Nucleus accumbens (tissue), 56 donors: Measurements from ENCODE around the gene GPN1.
"Not testable (repeated sequence)": the region's sequence is repeated elsewhere in the genome, so short reads cannot be mapped to it uniquely, and the experiment has no call there.

Source experiments
- DNase-seq, 56 donors: peaks; one replicate each; lab custom pipeline; 2025; lab: John Stamatoyannopoulos, UW

The GPN1 gene

DNA sequence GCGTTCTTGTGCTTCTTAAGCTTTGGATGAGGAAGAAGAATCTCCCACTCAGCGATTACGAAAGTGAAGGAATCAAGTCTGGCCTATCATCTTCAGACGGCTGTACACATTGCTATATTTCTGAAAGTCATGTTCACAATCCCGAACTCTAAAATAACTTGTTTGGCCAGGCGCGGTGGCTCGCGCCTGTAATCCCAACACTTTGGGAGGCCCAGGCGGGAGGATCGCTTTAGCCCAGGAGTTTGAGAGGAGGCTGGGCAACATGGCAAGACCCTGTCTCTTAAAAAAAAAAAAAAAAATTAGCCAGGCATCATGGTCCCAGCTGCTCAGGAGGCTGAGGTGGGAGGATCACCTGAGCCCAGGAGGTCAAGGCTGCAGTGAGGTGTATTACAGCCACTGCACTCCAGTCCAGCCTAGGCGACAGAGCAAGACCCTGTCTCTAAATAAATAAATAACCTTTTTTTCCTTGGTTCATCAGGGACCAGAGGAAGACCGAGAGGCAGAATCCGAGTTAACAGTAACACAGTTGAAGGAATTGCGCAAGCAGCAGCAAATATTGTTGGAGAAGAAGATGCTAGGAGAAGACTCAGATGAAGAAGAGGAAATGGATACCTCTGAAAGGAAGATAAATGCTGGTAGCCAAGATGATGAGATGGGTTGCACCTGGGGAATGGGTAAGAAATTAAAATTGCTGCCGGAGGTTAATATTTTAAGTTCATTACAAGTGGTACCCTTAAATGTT, 35.9 kb downstream of the GPN1 start:
- no peak for DNase-seq

DNA sequence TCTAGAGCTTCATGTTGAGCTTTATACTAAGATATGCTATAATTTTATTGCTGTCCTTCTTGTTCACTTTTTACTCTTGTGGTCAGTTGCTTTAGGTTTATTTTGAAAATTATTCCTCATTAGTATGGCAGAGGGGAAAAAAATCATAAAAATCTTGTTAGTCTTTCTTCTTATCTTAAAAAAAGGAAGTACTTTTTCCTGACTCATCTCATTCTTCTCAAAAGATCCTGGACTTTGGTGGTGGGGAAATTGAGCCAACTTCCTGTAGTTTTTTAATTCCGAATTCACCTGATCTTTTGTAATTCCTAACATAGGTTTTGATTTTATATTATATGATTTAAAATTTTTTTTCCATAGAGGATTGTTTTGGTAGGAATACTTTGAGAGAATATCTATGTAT, 38.6 kb downstream of the GPN1 start:
- no peak for DNase-seq

DNA sequence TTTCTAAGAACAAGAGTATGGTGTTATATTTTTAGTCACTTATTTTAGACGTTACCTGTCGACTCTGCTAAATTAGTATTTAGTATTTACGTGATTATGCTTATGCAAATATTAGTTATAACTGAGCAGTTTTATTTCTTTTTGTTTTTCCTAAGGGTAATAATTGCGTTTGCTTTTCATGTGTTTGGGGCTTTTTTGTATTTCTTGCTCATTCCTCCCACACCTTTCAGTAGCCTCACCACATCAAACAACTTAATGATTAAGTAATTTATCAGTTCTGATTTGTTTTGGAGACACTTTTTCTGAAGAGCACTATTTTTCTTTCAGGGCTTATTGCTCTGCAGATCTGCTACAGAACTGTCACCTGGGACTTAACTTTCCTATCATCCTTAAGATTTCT, 42.4 kb downstream of the GPN1 start:
- DNase-seq = no peak

DNA sequence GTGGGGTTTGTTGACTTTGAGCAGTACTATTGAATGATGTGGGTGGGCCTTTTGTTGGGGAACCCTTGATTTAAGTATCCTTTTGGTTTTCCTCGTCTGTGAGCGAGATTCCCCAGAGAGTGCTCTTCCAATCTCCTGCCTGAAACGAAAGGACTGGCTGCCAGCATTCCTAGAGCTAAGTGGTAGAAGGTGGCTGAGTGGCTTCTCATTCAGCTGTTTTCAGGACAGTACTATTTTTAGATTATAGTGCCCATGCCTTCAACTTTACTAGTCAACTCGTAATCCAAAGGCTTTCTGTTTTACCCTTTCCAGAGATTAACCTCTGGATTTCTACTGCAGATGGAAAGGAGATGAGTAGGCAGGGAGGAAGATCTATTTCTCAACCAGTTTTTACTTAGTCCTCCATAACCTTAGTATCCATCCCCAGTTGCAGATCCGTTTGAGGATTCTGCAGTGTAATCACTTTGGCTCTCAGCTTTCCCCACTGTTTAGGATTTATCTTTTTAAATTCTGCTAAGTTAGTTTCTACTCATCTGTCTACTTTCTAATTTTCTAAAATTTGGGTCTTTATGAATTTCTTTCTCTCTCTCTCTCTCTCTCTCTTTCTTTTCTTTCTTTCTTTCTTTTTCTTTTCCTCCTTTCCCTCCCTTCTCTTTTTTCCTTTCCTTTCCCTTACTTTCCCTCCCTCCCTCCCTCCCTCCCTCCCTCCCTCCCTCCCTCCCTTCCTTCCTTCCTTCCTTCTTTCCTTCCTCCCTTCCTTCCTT, 44.1 kb downstream of the GPN1 start:
- DNase-seq = no peak

DNA sequence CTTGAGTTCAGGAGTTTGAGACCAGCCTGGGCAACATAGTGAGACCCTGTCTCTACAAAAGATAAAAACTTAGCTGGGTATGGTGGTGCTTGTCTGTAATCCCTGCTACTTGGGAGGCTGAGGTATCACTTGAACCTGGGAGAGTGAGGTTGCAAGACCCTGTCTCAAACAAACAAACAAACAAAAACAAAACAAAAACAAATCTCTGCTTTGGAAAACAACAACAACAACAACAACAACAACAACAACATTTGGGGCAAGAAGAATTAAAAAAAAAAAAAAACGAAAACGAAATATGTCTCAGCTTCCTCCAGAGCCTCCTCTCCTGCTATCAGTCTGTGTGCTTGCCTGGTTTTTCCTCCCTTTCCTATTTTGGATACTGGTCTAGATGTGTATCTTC, 51.7 kb downstream of the GPN1 start:
- no peak for DNase-seq

DNA sequence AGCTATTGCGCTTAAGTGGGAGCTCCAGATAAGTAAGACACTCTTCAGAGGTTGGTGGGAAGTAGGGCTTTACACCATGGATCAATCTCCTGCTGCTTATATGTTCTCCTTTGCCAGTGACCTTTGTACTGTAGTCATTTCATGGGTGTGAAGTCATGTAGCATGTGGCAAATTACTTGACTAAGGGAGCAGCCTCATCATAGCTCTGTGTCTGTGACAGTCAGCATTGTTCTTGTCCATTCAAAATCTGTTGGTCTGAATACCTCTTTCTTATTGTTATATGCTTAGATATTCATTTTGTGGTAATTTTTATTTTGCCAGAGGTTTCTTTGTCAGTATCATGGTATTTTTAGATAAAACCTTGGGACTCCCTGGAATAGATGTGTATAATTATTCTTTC, 53.0 kb downstream of the GPN1 start:
- DNase-seq = no peak

DNA sequence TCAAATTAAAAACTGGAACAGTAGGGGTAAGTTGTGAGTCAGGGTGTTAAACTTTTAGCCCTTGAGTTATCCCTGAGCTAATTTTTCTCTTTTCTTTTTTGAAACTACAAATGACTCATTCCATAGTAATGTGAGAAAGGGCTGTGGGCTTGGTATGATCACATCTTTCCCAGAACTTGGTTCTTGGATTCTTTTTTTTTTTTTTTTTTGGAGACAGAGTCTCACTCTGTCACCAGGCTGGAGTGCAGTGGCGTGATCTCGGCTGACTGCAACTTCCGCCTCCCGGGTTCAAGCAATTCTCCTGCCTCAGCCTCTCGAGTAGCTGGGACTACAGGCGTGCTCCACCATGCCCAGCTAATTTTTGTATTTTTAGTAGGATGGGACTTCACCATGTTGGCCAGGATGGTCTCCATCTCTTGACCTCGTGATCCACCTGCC, 53.5 kb downstream of the GPN1 start:
- DNase-seq = not testable (repeated sequence)

DNA sequence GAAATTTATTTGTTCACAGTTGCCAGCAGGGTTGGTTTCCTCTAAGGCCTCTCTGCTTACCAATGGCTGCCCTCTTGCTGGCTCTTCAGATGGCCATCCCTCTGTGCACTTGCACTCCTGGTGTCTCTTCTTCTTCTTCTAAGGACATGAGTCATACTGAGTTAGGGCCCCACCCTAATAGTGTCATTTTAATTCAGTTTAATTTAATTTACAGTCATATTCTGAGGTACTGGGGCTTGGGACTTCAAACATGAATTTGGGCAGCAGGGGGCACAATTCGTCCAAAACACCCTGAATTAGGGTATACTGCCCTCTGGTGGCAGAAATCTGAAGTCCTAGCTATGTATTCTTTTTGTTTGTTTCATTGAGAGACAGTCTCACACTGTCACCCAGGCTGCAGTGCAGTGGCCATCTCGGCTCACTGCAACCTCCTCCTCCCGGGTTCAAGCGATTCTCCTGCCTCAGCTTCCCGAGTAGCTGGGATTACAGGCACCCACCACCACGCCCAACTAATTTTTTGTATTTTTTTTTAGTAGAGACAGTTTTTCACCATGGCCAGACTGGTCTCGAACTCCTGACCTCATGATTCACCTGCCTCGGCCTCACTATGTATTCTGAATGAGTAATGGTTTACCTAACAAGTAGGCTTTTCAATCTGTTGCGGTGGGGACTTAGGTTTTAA, 54.7 kb downstream of the GPN1 start:
- peak in 38 of 56 donors; percentile 1 to 81 (median 30) for DNase-seq

DNA sequence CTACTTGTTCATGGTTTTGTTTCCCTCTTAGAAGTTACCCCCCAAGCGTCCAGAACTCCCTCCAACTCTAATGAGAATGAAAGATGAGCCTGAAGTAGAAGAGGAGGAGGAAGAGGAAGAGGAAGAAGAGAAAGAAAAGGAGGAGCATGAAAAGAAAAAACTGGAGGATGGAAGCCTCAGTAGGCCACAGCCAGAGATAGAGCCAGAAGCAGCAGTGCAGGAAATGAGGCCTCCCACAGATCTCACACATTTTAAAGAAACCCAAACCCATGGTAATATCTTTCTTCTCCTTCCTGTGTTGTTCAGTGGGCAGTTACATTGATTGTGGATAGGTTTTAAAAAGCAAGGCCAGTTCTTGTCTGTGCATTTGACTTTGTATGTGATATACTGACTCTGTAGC, 56.2 kb downstream of the GPN1 start:
- DNase-seq = not testable (repeated sequence)

DNA sequence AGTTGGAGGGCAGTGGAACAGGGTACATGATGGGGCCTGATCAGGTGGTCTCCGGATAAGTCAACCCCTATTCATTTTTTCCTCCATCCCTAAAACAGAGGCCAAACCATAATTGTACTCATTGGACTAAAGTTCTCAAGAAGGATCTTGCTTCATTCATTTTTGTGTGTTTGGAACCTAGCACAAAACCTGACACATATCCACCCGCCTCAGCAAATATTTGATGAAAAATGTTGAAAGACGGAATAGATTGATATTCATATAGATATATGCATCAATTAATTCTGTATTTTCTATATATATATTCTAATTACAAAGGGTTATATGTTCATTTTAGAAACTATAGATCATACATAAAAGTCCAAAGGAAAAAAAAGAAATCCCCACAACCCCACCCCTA, 56.7 kb downstream of the GPN1 start:
- no peak for DNase-seq

DNA sequence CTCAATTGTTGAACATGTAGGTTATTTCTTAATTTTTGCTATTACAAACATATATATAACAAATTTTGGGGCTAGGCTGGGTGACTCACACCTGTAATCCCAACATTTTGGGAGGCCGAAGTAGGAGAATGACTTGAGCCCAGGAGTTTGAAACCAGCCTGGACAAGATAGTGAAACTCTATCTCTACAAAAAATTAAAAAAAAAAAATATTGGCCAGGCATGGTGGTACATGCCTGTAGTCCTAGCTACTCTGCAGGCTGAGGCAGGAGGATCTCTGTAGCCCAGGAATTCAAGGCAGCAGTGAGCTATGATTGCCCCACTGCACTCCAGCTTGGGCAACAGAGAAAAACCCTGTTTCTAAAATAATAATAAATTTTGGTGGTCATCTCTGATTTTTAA, 58.4 kb downstream of the GPN1 start:
- DNase-seq = no peak

DNA sequence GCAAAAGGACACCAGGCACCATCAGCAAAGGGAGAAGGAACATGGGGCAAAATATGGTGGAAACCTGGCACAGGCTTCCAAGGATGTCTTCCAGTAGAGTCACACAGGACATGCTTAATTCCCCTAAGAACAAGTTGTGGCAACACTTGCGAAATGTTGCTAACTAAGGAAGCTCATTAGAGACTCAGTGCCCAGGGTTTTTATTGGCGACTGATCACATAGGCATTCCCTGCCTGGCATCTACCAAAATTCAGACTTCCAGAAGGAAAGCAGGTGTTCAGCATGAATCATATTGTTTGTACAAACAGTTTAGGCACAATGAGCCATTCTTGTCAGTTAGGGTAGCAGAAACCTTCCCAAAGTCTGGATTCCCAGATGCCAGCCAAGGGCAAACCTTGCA, 60.6 kb downstream of the GPN1 start:
- no peak for DNase-seq

DNA sequence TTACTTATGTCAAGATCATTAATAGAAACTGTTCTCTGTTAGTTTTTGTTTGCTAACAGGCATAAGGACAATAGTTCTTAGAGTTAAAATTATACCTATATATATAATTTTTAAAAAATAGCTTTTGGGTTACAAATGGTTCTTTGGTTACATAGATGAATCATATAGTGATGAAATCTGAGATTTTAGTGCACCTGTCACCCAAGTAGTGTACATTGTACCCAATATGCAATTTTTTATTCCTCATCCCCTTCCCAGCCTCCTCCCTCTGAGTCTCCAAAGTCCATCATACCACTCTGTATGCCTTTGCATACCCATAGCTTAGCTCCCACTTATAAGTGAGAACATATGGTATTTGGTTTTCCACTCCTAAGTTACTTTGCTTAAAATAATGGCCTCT, 61.2 kb downstream of the GPN1 start:
- no peak for DNase-seq

DNA sequence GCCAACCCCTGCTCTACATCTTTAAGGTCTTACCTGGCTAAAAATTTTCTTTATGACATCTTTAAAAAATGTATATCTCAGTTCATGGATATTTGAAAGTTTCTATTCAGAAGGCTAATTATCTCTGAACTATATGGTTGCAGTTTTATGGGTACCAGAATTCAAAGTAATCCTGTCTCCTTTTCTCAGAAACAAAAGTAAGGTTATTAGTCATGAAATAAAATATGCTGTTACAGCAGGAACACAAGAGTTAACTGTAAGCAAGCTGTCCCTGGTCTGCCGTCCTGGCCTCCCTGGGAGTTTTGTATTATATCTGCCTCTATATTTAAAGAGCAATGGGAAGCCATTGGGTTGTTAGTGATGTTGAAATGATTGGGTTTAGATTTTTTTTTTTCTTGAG, 68.8 kb downstream of the GPN1 start:
- no peak for DNase-seq
